CD14-positive monocyte (primary cell): ENCODE results near the gene SHISA3. TPM values are rescaled to one million over a fixed set of nuclear protein-coding genes. Genes with fewer than 3 reads are reported as not detected.
"Not testable (repeated sequence)": the region's sequence is repeated elsewhere in the genome, so short reads cannot be mapped to it uniquely, and the experiment has no call there.

Experiments
- DNase-seq, 3 donors: peaks; one replicate each; pipeline ENCODE4 v3.0.0-alpha.2; 2011 to 2022
- H2AFZ ChIP-seq: 2 replicates; pipeline ENCODE4 v1.6.0; 2012; ENCODE audit warnings: mild to moderate bottlenecking, low read depth, low read length, inconsistent platforms; ENCODE audit not compliant: insufficient read depth, poor library complexity, severe bottlenecking
- H3K27ac ChIP-seq, 2 donors: 1 replicate in 1 of 2; 2 replicates in 1 of 2; pipeline ENCODE4 v1.5.1; 2012 to 2013; ENCODE audit warnings: low read length in 2 of 2, control low read depth in 1 of 2, inconsistent platforms in 1 of 2, low read depth in 1 of 2, mild to moderate bottlenecking in 1 of 2
- H3K27me3 ChIP-seq, 2 donors: one replicate each; pipeline versions ENCODE4 v1.6.0 to v1.6.1; 2011 to 2013; ENCODE audit warnings: low read length in 2 of 2; ENCODE audit not compliant: control insufficient read depth in 2 of 2, insufficient read depth in 2 of 2
- H3K36me3 ChIP-seq, 2 donors: replicated peaks in 1 of 2; 1 replicate in 1 of 2; 2 replicates in 1 of 2; pipeline versions ENCODE4 v1.5.1 to v1.6.1; 2012 to 2013; ENCODE audit warnings: low read length in 2 of 2, control low read depth in 1 of 2, inconsistent platforms in 1 of 2, mild to moderate bottlenecking in 1 of 2; ENCODE audit not compliant: insufficient read depth in 2 of 2, control insufficient read depth in 1 of 2
- H3K4me1 ChIP-seq, 2 donors: 1 replicate in 1 of 2; 2 replicates in 1 of 2; pipeline versions ENCODE4 v1.5.1 to v1.6.1; 2012 to 2013; ENCODE audit warnings: low read length in 2 of 2, control low read depth in 1 of 2, inconsistent platforms in 1 of 2, mild to moderate bottlenecking in 1 of 2, moderate library complexity in 1 of 2; ENCODE audit not compliant: insufficient read depth in 2 of 2, control insufficient read depth in 1 of 2
- H3K4me2 ChIP-seq: replicated peaks from 2 replicates; pipeline ENCODE3; 2012; ENCODE audit warnings: low read length, moderate library complexity, mild to moderate bottlenecking; ENCODE audit not compliant: poor library complexity, severe bottlenecking; ENCODE audit errors: extremely low read depth
- H3K4me3 ChIP-seq, 3 experiments: fragments of 200-600 bp in 1 of 3; sonication (generic) in 1 of 3; replicated peaks in 1 of 3; 1 replicate in 2 of 3; 2 replicates in 1 of 3; pipeline ENCODE4 v1.5.1; 2011 to 2013; ENCODE audit warnings: low read length in 3 of 3, mild to moderate bottlenecking in 3 of 3, control low read depth in 2 of 3, low read depth in 2 of 3, inconsistent platforms in 1 of 3, moderate library complexity in 1 of 3
- H3K79me2 ChIP-seq: 2 replicates; pipeline ENCODE4 v1.6.0; 2012; ENCODE audit warnings: mild to moderate bottlenecking, control low read depth, inconsistent platforms, low read length, moderate library complexity; ENCODE audit not compliant: insufficient read depth
- H3K9ac ChIP-seq: 2 replicates; pipeline ENCODE4 v1.6.0; 2017; ENCODE audit warnings: low read length, mild to moderate bottlenecking; ENCODE audit not compliant: insufficient read depth, poor library complexity, severe bottlenecking
- H3K9me3 ChIP-seq, 2 donors: replicated peaks in 1 of 2; 1 replicate in 1 of 2; 2 replicates in 1 of 2; pipeline versions ENCODE4 v1.5.1 to v1.6.1; 2012 to 2013; ENCODE audit warnings: low read length in 2 of 2, control low read depth in 1 of 2; ENCODE audit not compliant: control insufficient read depth in 1 of 2, insufficient read depth in 1 of 2
- H4K20me1 ChIP-seq: 2 replicates; pipeline ENCODE4 v1.6.0; 2012; ENCODE audit warnings: mild to moderate bottlenecking, low read length, control low read depth, moderate library complexity; ENCODE audit not compliant: insufficient read depth
- H3K27ac Mint-ChIP-seq, 7 donors: one replicate each; pipeline ENCODE4 v1.8.0; 2020; ENCODE audit warnings: mild to moderate bottlenecking in 7 of 7, mixed read lengths in 7 of 7, moderate library complexity in 6 of 7, inconsistent platforms in 2 of 7
- H3K27me3 Mint-ChIP-seq, 3 donors: one replicate each; pipeline ENCODE4 v1.8.0; 2021 to 2022; ENCODE audit warnings: low read depth in 3 of 3, mild to moderate bottlenecking in 3 of 3, mixed read lengths in 3 of 3, moderate library complexity in 3 of 3, inconsistent platforms in 1 of 3
- H3K36me3 Mint-ChIP-seq, 2 donors: one replicate each; pipeline ENCODE4 v1.8.0; 2020; ENCODE audit warnings: mixed read lengths in 2 of 2, inconsistent platforms in 1 of 2, mild to moderate bottlenecking in 1 of 2
- H3K4me1 Mint-ChIP-seq: one replicate; pipeline ENCODE4 v1.8.0; 2020; ENCODE audit warnings: mild to moderate bottlenecking, mixed read lengths
- H3K4me3 Mint-ChIP-seq, 2 donors: one replicate each; pipeline ENCODE4 v1.8.0; 2020; ENCODE audit warnings: mild to moderate bottlenecking in 2 of 2, mixed read lengths in 2 of 2, moderate library complexity in 1 of 2
- H3K9me3 Mint-ChIP-seq, 7 donors: one replicate each; pipeline ENCODE4 v1.8.0; 2020 to 2022; ENCODE audit warnings: mixed read lengths in 7 of 7, mild to moderate bottlenecking in 6 of 7, moderate library complexity in 6 of 7, inconsistent platforms in 2 of 7
- WGBS: methylation state at CpG from one replicate; pipeline ENCODE4 v1.1.5; 2013; ENCODE audit warnings: missing lambda C conversion rate; ENCODE audit not compliant: insufficient coverage; 5-methylcytosine and 5-hydroxymethylcytosine counted together
- intact Hi-C, 2 donors: fragments of 100-400 bp; cut with micrococcal nuclease; formaldehyde crosslinking; loops; one replicate each; pipeline versions ENCODE4 v1.15.0 to v1.15.1; 2023
- polyA plus RNA-seq, 3 donors: library from polyadenylated mRNA; depleted of rRNA in 1 of 3; unstranded in 2 of 3; stranded (reverse) in 1 of 3; fragments of 300-500 nt in 2 of 3; fragments of >200 nt in 1 of 3; fragmentation: Illumina TruSeq in 2 of 3; gene quantifications; 1 replicate in 2 of 3; 2 replicates in 1 of 3; pipeline ENCODE4 v1.2.3, GENCODE V29; 2012 to 2021
- TF ChIP-seq, protein P1 (sequence below): fragments of 200-600 bp; IDR thresholded peaks from one replicate; pipeline ENCODE4 v1.8.0; 2022; ENCODE audit warnings: antibody characterized with exemption, mild to moderate bottlenecking

The SHISA3 gene
- polyA plus RNA-seq, 3 donors, result not detected

DNA sequence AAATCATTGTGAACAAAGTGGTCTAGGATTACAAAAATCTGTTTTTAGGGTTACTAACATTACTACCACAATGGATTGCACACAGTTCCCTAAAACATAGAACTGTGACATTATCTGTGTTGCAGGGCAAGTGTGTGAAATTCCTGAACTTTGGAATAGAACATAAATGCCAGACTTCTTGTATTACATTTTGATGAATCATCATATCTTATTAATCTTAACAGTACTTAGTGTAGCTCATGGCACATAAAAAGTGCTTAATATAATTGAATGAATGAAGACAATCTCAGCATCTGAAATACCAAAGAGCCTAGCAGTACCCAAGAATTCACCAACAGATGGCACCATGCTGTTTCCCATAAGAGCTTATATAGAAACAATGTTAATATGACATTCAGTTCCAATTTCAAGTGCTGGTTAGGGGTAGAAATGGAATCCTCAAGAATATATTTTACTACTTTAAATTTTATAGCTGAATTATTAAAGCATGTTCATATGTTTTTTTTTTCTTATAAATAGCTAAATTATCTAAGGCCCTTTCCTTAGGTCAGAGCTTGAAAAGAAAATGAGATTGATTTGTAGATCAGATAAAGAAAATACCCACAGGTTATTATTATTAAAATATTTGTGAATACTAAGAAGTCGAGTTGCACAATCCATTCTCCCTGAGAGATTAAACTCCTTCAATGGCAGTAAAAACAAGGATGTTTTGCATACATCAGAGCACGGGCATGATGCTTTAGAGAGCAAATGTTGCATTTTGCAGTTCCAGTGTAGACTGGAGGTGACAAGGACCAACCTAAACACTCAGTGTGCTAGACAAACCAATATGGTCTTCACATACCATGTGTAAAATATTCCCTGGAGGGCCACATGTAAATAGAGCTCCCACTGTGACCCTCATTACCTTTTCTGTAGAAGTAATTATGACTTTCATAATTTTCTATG lies 25.7 kb upstream of the SHISA3 start:
- H3K4me3 ChIP-seq, result no peak overlapping the region
- H4K20me1 ChIP-seq, result no peaks in the 10 kb centered on the region
- H3K9me3 ChIP-seq, result no peaks in the 10 kb centered on the region
- no peak overlapping the region for H2AFZ ChIP-seq
- Mint-ChIP-seq H3K9me3 (peaks cover 0 to 5% (median 3%) of the 10 kb centered on the region in 7 donors), H3K36me3 (no peaks in the 10 kb centered on the region), H3K4me1 (no peaks in the 10 kb centered on the region), H3K27me3 (peaks cover 1 to 6% (median 5%) of the 10 kb centered on the region in 3 donors), H3K4me3 (no peak overlapping the region), H3K27ac (no peak overlapping the region)
- no peak overlapping the region for H3K27ac ChIP-seq
- no peaks in the 10 kb centered on the region for H3K27me3 ChIP-seq
- TF ChIP-seq, protein P1, sequence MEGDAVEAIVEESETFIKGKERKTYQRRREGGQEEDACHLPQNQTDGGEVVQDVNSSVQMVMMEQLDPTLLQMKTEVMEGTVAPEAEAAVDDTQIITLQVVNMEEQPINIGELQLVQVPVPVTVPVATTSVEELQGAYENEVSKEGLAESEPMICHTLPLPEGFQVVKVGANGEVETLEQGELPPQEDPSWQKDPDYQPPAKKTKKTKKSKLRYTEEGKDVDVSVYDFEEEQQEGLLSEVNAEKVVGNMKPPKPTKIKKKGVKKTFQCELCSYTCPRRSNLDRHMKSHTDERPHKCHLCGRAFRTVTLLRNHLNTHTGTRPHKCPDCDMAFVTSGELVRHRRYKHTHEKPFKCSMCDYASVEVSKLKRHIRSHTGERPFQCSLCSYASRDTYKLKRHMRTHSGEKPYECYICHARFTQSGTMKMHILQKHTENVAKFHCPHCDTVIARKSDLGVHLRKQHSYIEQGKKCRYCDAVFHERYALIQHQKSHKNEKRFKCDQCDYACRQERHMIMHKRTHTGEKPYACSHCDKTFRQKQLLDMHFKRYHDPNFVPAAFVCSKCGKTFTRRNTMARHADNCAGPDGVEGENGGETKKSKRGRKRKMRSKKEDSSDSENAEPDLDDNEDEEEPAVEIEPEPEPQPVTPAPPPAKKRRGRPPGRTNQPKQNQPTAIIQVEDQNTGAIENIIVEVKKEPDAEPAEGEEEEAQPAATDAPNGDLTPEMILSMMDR, result no peak
- intact Hi-C loops, result no loop called here
- no peak for DNase-seq
- H3K4me2 ChIP-seq, result no peak overlapping the region
- H3K9ac ChIP-seq, result no peak overlapping the region
- no peaks in the 10 kb centered on the region for H3K79me2 ChIP-seq
- H3K4me1 ChIP-seq, result no peaks in the 10 kb centered on the region
- no CpG with 5 or more reads among the region's 2 CpGs for WGBS
- H3K36me3 ChIP-seq, result no peaks in the 10 kb centered on the region

DNA sequence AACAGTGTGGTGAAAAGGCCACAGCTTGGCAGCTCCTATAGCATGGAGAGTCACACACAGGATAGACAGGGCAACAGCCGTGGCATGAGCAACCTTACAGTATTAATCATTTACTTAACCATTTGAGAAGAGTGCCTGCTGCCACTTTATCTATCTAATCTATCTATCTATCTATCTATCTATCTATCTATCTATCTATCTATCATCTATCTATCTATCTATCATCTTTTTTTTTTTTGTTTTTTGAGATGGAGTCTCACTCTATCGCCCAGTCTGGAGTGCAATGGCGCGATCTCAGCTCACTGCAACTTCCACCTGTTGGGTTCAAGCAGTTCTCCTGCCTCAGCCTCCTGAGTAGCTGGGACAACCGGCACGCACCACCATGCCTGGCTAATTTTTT lies 25.0 kb upstream of the SHISA3 start:
- H3K9me3 Mint-ChIP-seq, H2AFZ ChIP-seq, H3K9me3 ChIP-seq, H3K4me2 ChIP-seq, H3K27me3 ChIP-seq, H3K27ac Mint-ChIP-seq, H3K27ac ChIP-seq, intact Hi-C loops, H4K20me1 ChIP-seq, H3K4me3 Mint-ChIP-seq, H3K79me2 ChIP-seq, DNase-seq, H3K9ac ChIP-seq, H3K4me1 Mint-ChIP-seq, H3K36me3 ChIP-seq, H3K4me3 ChIP-seq, H3K4me1 ChIP-seq, H3K27me3 Mint-ChIP-seq, H3K36me3 Mint-ChIP-seq: not testable (repeated sequence)
- WGBS, result 97% methylated on average over 4 of the region's 6 CpGs
